ENCODE results near the gene IFIT1. TPM values are rescaled to one million over a fixed set of nuclear protein-coding genes. Genes with fewer than 3 reads are reported as not detected.
A peak's percentile ranks its signal among the peaks of the same experiment; 100 is the strongest.
"Not testable (repeated sequence)": the region's sequence is repeated elsewhere in the genome, so short reads cannot be mapped to it uniquely, and the experiment has no call there.

The IFIT1 gene
- total RNA-seq, 5 donors from 2014 or later (not counting 1 experiment from before 2014, with no cell fraction given): 1.7 to 5.5 (median 3.0) TPM

DNA sequence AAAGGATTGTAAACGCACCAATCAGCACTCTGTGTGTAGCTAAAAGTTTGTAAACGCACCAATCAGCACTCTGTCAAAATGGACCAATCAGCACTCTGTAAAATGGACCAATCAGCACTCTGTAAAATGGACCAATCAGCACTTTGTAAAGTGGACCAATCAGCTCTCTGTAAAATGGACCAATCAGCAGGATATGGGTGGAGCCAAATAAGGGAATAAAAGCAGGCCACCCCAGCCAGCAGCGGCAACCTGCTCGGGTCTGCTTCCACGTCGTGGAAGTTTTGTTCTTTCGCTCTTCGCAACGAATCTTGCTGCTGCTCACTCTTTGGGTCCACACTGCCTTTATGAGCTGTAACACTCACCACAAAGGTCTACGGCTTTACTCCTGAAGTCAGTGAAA lies 19.9 kb downstream of the IFIT1 start:
- peak overlapping the region in 1 of 2 donors; percentile 21 for H3K4me3 ChIP-seq (ENCODE audit: control insufficient read depth in 1 of 2, extremely low read depth in 1 of 2, low read length in 1 of 2)
- not testable (repeated sequence) for H3K9me3 ChIP-seq; ATAC-seq (replicated peaks in 1 of 4); H3K36me3 ChIP-seq (ENCODE audit: control insufficient read depth in 2 of 2, extremely low read depth in 1 of 2, insufficient read depth in 1 of 2, low read length in 1 of 2); H3K27ac ChIP-seq (ENCODE audit: low read length); H3K27me3 ChIP-seq (replicated peaks in 1 of 2; ENCODE audit: control insufficient read depth in 2 of 2, extremely low read depth in 1 of 2, insufficient read depth in 2 of 2, low read length in 1 of 2); H3K27me3 Mint-ChIP-seq; H3K9me3 Mint-ChIP-seq
- Mint-ChIP-seq H3K4me1 (peaks cover 43 to 48% (median 44%) of the 10 kb centered on the region in 3 donors), H3K36me3 (peaks cover 12% of the 10 kb centered on the region), H3K27ac (peak overlapping the region; percentile 53 to 78), H3K4me3 (peak overlapping the region; percentile 55 to 97 (median 56))
- POLR2A ChIA-PET: interaction anchor here in 1 of 2 donors (0.8 kb wide), 1 partner anchor 21 kb away, joined by 3 read pairs; no protein-coding TSS in a partner anchor
- H3K4me1 ChIP-seq (ENCODE audit: control insufficient read depth in 1 of 2, extremely low read depth in 1 of 2, insufficient read depth in 2 of 2, low read length in 2 of 2): peaks cover 12 to 26% of the 10 kb centered on the region in 2 experiments
- CTCF ChIA-PET: interaction anchor here in 1 of 2 donors (0.6 kb wide), 2 partner anchors 24 to 59 kb away, joined by 3 to 4 read pairs; no protein-coding TSS in a partner anchor
- peak in 26 of 35 experiments; percentile 11 to 60 (median 36) for DNase-seq
- WGBS (ENCODE audit: insufficient coverage): 86% methylated on average over 10 of the region's 10 CpGs

DNA sequence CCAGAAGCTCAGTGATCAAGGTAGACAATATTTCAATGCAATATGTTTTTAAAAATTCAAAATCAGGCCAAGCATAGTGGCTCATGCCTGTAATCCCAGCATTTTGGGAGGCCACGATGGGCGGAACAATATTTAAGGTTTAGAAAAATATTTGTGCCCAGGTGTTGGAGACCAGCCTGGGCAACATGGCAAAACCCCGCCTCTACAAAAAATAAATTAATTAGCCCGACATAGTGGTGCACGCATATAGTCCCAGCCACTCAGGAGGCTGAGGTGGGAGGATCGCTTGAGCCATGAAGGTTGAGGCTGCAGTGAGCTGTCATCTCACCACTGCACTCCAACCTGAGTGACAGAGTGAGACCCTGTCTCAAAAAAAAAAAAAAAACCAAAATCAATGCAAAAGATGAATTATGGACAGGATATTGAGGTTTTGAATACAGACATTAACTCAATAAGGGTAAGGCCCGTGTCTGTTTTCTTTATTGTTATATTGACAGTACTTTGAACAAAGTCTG lies 21.0 kb downstream of the IFIT1 start:
- 33% methylated on average over 1 of the region's 7 CpGs for WGBS (ENCODE audit: insufficient coverage)
- Histone ChIP-seq H3K36me3 (ENCODE audit: control insufficient read depth in 2 of 2, extremely low read depth in 1 of 2, insufficient read depth in 1 of 2, low read length in 1 of 2) (peaks cover 0 to 13% of the 10 kb centered on the region in 2 donors), H3K27me3 (replicated peaks in 1 of 2; ENCODE audit: control insufficient read depth in 2 of 2, extremely low read depth in 1 of 2, insufficient read depth in 2 of 2, low read length in 1 of 2) (no peaks in the 10 kb centered on the region), H3K27ac (ENCODE audit: low read length) (peak overlapping the region; percentile 97), H3K4me3 (ENCODE audit: control insufficient read depth in 1 of 2, extremely low read depth in 1 of 2, low read length in 1 of 2) (peak overlapping the region; percentile 88 to 98), H3K9me3 (no peaks in the 10 kb centered on the region), H3K4me1 (ENCODE audit: control insufficient read depth in 1 of 2, extremely low read depth in 1 of 2, insufficient read depth in 2 of 2, low read length in 2 of 2) (peaks cover 12 to 36% of the 10 kb centered on the region in 2 experiments)
- CTCF ChIA-PET: interaction anchor here (0.6 to 2.3 kb wide), 10 partner anchors 15 to 288 kb away, joined by 3 to 29 read pairs (median 6); partner anchors contain the start of genes IFIT1 (in 1 of the 2), KIF20B (in 1 of the 2) and LIPA (in 1 of the 2)
- H3K4me3 Mint-ChIP-seq: peak overlapping the region; percentile 90 to 97 (median 92)
- H3K4me1 Mint-ChIP-seq: peaks cover 55 to 60% (median 55%) of the 10 kb centered on the region in 3 donors
- no peak for ATAC-seq (replicated peaks in 1 of 4)
- POLR2A ChIA-PET: interaction anchor here (0.6 to 2.9 kb wide), 11 partner anchors 12 to 426 kb away, joined by 3 to 37 read pairs (median 5); partner anchors contain the start of genes IFIT1 (in 2 of the 2) and LIPA (in 1 of the 2)
- DNase-seq: no peak
- no peaks in the 10 kb centered on the region for H3K9me3 Mint-ChIP-seq
- H3K36me3 Mint-ChIP-seq: peaks cover 21% of the 10 kb centered on the region
- no peaks in the 10 kb centered on the region for H3K27me3 Mint-ChIP-seq
- H3K27ac Mint-ChIP-seq: peak overlapping the region; percentile 95 to 98

DNA sequence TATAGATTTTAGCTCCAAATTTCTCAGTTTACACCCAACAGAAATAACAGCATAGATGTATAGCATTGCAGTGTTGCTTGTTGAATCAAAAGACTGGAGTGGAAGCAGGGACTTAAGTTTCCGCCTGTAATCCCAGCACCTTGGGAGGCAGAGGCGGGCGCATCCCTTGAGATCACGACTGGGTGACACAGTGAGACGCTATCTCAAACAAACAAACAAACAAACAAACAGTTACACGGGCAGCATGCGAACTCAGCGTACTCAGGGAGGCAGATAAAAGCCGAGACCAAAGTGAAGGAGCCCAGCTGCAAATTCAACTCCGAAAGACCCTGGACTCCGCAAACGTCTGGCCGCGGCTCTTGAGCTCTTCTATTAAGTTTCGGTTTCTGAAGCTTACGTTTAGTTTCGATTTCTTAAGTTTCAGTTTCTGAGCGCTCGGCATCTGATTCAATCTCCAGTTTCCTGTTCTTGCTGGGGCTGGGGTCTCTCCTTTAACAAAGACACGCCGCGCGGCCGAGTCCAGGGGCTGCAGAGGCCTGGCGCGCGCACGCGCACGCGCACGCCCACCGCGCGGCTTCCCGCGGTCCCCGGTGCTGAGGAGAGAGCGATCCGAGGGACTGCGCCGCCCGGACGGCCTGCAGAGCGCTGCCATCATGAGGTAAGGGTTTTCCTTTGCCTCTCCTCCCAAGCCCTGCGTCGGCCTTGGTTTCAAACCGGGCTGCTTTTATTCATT lies 21.9 kb downstream of the IFIT1 start, which contains the start of gene IFIT5:
Gene IFIT5, plus strand, starts transcription at position 423 of the 733 bp plus-strand sequence. Its CDS starts 231 bp downstream, at position 654.
- Histone ChIP-seq H3K4me1 (ENCODE audit: control insufficient read depth in 1 of 2, extremely low read depth in 1 of 2, insufficient read depth in 2 of 2, low read length in 2 of 2) (peaks cover 12 to 37% of the 10 kb centered on the region in 2 experiments), H3K36me3 (ENCODE audit: control insufficient read depth in 2 of 2, extremely low read depth in 1 of 2, insufficient read depth in 1 of 2, low read length in 1 of 2) (peaks cover 0 to 13% of the 10 kb centered on the region in 2 donors), H3K27me3 (replicated peaks in 1 of 2; ENCODE audit: control insufficient read depth in 2 of 2, extremely low read depth in 1 of 2, insufficient read depth in 2 of 2, low read length in 1 of 2) (no peaks in the 10 kb centered on the region), H3K4me3 (ENCODE audit: control insufficient read depth in 1 of 2, extremely low read depth in 1 of 2, low read length in 1 of 2) (peak within 1 kb of the TSS; percentile 88 to 98), H3K27ac (ENCODE audit: low read length) (peak within 1 kb of the TSS; percentile 97), H3K9me3 (no peaks in the 10 kb centered on the region)
- Mint-ChIP-seq H3K4me3 (peak within 1 kb of the TSS; percentile 90 to 97 (median 92)), H3K27me3 (no peaks in the 10 kb centered on the region), H3K36me3 (peaks cover 18% of the 10 kb centered on the region), H3K27ac (peak within 1 kb of the TSS; percentile 96 to 98), H3K4me1 (peaks cover 57 to 65% (median 60%) of the 10 kb centered on the region in 3 donors), H3K9me3 (no peaks in the 10 kb centered on the region)
- ATAC-seq (replicated peaks in 1 of 4) (peak; percentile 82 to 85 (median 83)), DNase-seq (peak; percentile 44 to 80 (median 62))
- POLR2A ChIA-PET: interaction anchor here (0.5 to 2.9 kb wide), 14 partner anchors 13 to 1989 kb away, joined by 3 to 37 read pairs (median 5); partner anchors contain the start of genes IFIT1 (in 2 of the 2), KIF20B (in 1 of the 2) and LIPA (in 1 of the 2)
- WGBS (ENCODE audit: insufficient coverage): under 1% methylated on average over 48 of the region's 48 CpGs
- CTCF ChIA-PET: interaction anchor here in 1 of 2 donors (0.6 to 2.3 kb wide), 19 partner anchors 9 to 482 kb away, joined by 3 to 29 read pairs (median 3); partner anchors contain the start of genes IFIT1, IFIT2, KIF20B and LIPA

DNA sequence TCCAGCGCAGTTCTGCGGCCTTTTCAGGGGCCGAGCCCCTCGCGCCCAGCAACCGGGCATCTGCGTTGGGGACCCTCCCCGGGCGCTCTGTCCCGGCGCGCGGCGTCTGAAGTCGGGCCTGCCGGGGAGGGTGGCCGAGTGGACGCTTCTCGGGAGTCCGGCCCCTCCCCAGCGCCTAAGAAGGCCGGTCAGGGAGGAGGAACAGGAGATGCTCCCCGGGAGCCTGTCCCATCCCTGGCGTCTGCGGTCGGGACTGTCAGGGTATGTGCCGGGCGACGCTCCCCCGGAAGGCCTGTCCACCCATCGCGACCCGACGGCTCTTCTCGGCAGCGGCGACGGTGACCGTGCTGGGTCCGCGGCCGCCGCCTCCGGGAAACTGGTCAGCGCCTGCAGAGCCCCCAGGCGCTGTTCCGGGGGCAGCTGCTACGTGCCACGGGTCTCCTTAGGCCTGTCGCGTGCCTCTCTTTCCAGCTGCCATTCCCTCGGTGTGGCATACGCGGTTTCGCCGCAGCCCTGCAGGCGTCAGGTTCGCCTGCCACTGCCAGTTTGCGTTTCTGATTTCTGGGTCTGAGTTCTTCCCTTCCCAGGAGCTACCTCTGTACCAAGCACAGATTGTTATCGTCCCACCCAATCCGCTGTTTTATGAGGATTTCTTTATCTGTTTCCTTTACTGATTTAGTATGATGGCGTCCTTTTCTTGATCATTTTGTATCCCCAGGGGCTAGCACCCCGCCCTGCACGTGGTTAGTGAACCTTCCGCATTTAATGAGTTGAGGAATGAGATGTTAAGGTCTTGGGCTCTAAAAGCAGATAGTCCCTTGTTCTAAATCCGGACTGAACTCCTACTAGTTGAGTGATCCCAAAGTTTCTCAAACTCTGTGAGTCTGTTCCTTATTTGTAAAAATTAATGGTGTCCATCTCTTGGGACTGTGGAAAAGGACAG lies 22.7 kb downstream of the IFIT1 start:
- peak; percentile 49 to 60 (median 54) for ATAC-seq (replicated peaks in 1 of 4)
- peaks cover 0 to 13% of the 10 kb centered on the region in 2 donors for H3K36me3 ChIP-seq (ENCODE audit: control insufficient read depth in 2 of 2, extremely low read depth in 1 of 2, insufficient read depth in 1 of 2, low read length in 1 of 2)

DNA sequence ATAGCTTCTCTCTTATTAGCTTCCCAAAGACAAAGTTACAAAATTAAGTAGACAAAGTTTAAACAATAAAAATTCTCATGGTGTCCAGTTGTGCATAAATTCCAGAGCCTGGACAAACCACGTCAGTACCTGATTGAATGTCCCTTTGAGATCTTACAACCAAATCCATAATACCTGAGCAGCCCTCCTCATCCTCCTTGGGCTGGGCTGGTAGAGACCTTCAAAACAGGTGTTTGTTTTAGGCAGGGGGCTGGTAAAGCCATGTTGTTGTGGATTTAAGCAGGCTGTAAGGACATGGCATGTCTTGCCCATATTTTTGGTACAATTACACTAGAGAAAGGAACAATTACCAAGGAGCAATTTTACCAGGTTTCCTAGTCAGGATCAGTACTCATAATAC lies 24.0 kb downstream of the IFIT1 start:
- Mint-ChIP-seq H3K4me3 (peak overlapping the region; percentile 90 to 97 (median 92)), H3K9me3 (no peaks in the 10 kb centered on the region), H3K36me3 (peaks cover 35% of the 10 kb centered on the region), H3K27ac (peak overlapping the region; percentile 93 to 96), H3K4me1 (peaks cover 58 to 72% (median 70%) of the 10 kb centered on the region in 3 donors), H3K27me3 (no peaks in the 10 kb centered on the region)
- H3K4me3 ChIP-seq (ENCODE audit: control insufficient read depth in 1 of 2, extremely low read depth in 1 of 2, low read length in 1 of 2): no peak overlapping the region
- no peaks in the 10 kb centered on the region for H3K27me3 ChIP-seq (replicated peaks in 1 of 2; ENCODE audit: control insufficient read depth in 2 of 2, extremely low read depth in 1 of 2, insufficient read depth in 2 of 2, low read length in 1 of 2)
- peak overlapping the region; percentile 44 for H3K27ac ChIP-seq (ENCODE audit: low read length)
- no peak for DNase-seq
- H3K9me3 ChIP-seq: no peaks in the 10 kb centered on the region
- ChIA-PET POLR2A (no interaction called here), CTCF (interaction anchor here in 1 of 2 donors (0.7 kb wide), 1 partner anchor 28 kb away, joined by 3 read pairs; no protein-coding TSS in a partner anchor)
- peaks cover 0 to 18% of the 10 kb centered on the region in 2 donors for H3K36me3 ChIP-seq (ENCODE audit: control insufficient read depth in 2 of 2, extremely low read depth in 1 of 2, insufficient read depth in 1 of 2, low read length in 1 of 2)
- peaks cover 12 to 37% of the 10 kb centered on the region in 2 experiments for H3K4me1 ChIP-seq (ENCODE audit: control insufficient read depth in 1 of 2, extremely low read depth in 1 of 2, insufficient read depth in 2 of 2, low read length in 2 of 2)
- no CpG with 5 or more reads among the region's 1 CpG for WGBS (ENCODE audit: insufficient coverage)
- ATAC-seq (replicated peaks in 1 of 4): no peak

More for the DNA sequence above, 22.7 kb downstream of the IFIT1 start:
- Histone ChIP-seq H3K4me1 (ENCODE audit: control insufficient read depth in 1 of 2, extremely low read depth in 1 of 2, insufficient read depth in 2 of 2, low read length in 2 of 2) (peaks cover 12 to 37% of the 10 kb centered on the region in 2 experiments), H3K27ac (ENCODE audit: low read length) (peak overlapping the region; percentile 97), H3K27me3 (replicated peaks in 1 of 2; ENCODE audit: control insufficient read depth in 2 of 2, extremely low read depth in 1 of 2, insufficient read depth in 2 of 2, low read length in 1 of 2) (no peaks in the 10 kb centered on the region), H3K4me3 (ENCODE audit: control insufficient read depth in 1 of 2, extremely low read depth in 1 of 2, low read length in 1 of 2) (peak overlapping the region; percentile 88 to 98), H3K9me3 (no peaks in the 10 kb centered on the region)
- no peaks in the 10 kb centered on the region for H3K9me3 Mint-ChIP-seq
- H3K27me3 Mint-ChIP-seq: no peaks in the 10 kb centered on the region
- H3K4me3 Mint-ChIP-seq: peak overlapping the region; percentile 90 to 97 (median 92)
- peak in 33 of 35 experiments; percentile 1 to 69 (median 29) for DNase-seq
- H3K36me3 Mint-ChIP-seq: peaks cover 22% of the 10 kb centered on the region
- 1% methylated on average over 57 of the region's 66 CpGs for WGBS (ENCODE audit: insufficient coverage)
- peaks cover 60 to 69% (median 65%) of the 10 kb centered on the region in 3 donors for H3K4me1 Mint-ChIP-seq
- POLR2A ChIA-PET: interaction anchor here (0.5 to 2.9 kb wide), 7 partner anchors 23 to 1988 kb away, joined by 3 to 37 read pairs (median 5); partner anchors contain the start of genes IFIT1 (in 2 of the 2), KIF20B (in 1 of the 2) and LIPA (in 1 of the 2)
- CTCF ChIA-PET: interaction anchor here (0.7 to 2.3 kb wide), 10 partner anchors 10 to 482 kb away, joined by 3 to 29 read pairs (median 4); partner anchors contain the start of genes IFIT1 (in 2 of the 2), KIF20B (in 1 of the 2) and LIPA (in 1 of the 2)
- peak overlapping the region; percentile 93 to 96 for H3K27ac Mint-ChIP-seq

All from T-cell (primary cell).